SK-N-SH (cell line): ENCODE results near the gene S1PR1. TPM values are rescaled to one million over a fixed set of nuclear protein-coding genes. Genes with fewer than 3 reads are reported as not detected.

Experiments used
- CTCF ChIA-PET: fragments of 300-600, 350-600 bp; formaldehyde crosslinking; extraction: SDS; loops from one replicate; lab custom pipeline; 2021; lab: Yijun Ruan, JAX
- POLR2A ChIA-PET: fragments of 350-600 bp; sonication (Branson Sonifier 250); formaldehyde crosslinking; extraction: SDS; loops from one replicate; lab custom pipeline; 2020; ENCODE audit warnings: antibody characterized with exemption, inconsistent platforms; lab: Yijun Ruan, JAX
- DNase-seq: peaks from one replicate; pipeline ENCODE4 v3.0.0; 2012
- H2AFZ ChIP-seq: fragments of 200-600 bp; sonication (generic); 2 replicates; pipeline ENCODE4 v1.8.1; 2016; ENCODE audit warnings: antibody characterized with exemption, mild to moderate bottlenecking, low read depth
- H3F3A ChIP-seq: fragments of 200-600 bp; sonication (generic); replicated peaks from 2 replicates; pipeline ENCODE3; 2016; ENCODE audit warnings: antibody characterized with exemption, mild to moderate bottlenecking; ENCODE audit not compliant: insufficient read depth
- H3K27ac ChIP-seq, 2 experiments: fragments of 200-500 bp in 1 of 2; fragments of 200-600 bp in 1 of 2; sonication (Bioruptor generic) in 1 of 2; sonication (generic), shearing (Covaris generic) in 1 of 2; 2 replicates each; pipeline versions ENCODE4 v1.5.1 to v1.6.1; 2014 to 2016; ENCODE audit warnings: low read depth in 2 of 2, inconsistent platforms in 1 of 2, low read length in 1 of 2, mild to moderate bottlenecking in 1 of 2, mixed read lengths in 1 of 2
- H3K27me3 ChIP-seq: fragments of 200-600 bp; sonication (generic), shearing (Covaris generic); 2 replicates; pipeline ENCODE4 v1.6.1; 2016; ENCODE audit warnings: mixed run types; ENCODE audit not compliant: insufficient read depth
- H3K36me3 ChIP-seq, 2 experiments: fragments of 200-500 bp in 1 of 2; fragments of 200-600 bp in 1 of 2; sonication (Bioruptor generic) in 1 of 2; sonication (generic) in 1 of 2; replicated peaks in 1 of 2; 2 replicates each; pipeline versions ENCODE3 to v1.5.1; 2014 to 2016; ENCODE audit warnings: low read length in 1 of 2, mild to moderate bottlenecking in 1 of 2; ENCODE audit not compliant: insufficient read depth in 2 of 2, control insufficient read depth in 1 of 2
- H3K4me1 ChIP-seq, 2 experiments: fragments of 200-500 bp in 1 of 2; fragments of 200-600 bp in 1 of 2; sonication (Bioruptor generic) in 1 of 2; sonication (generic), shearing (Covaris generic) in 1 of 2; 2 replicates each; pipeline versions ENCODE4 v1.5.1 to v1.6.1; 2014 to 2016; ENCODE audit warnings: low read depth in 1 of 2, low read length in 1 of 2, mixed run types in 1 of 2; ENCODE audit not compliant: insufficient read depth in 2 of 2, control insufficient read depth in 1 of 2
- H3K4me2 ChIP-seq: fragments of 200-600 bp; sonication (generic), shearing (Covaris generic); 2 replicates; pipeline ENCODE4 v1.6.1; 2017; ENCODE audit warnings: mixed run types
- H3K4me3 ChIP-seq, 2 experiments: fragments of 200-500 bp in 1 of 2; fragments of 200-600 bp in 1 of 2; sonication (Bioruptor generic) in 1 of 2; sonication (generic), shearing (Covaris generic) in 1 of 2; 2 replicates each; pipeline versions ENCODE4 v1.5.1 to v1.8.1; 2014 to 2016; ENCODE audit warnings: low read depth in 2 of 2, inconsistent platforms in 1 of 2, low read length in 1 of 2, mild to moderate bottlenecking in 1 of 2, mixed read lengths in 1 of 2, moderate library complexity in 1 of 2
- H3K79me2 ChIP-seq: fragments of 200-600 bp; sonication (generic); 2 replicates; pipeline ENCODE4 v1.8.1; 2017; ENCODE audit warnings: mild to moderate bottlenecking; ENCODE audit not compliant: insufficient read depth
- H3K9ac ChIP-seq: fragments of 200-600 bp; sonication (generic); 2 replicates; pipeline ENCODE4 v1.6.1; 2017; ENCODE audit warnings: mixed run types
- H3K9me2 ChIP-seq: fragments of 200-600 bp; sonication (generic); 2 replicates; pipeline ENCODE4 v1.6.1; 2017; ENCODE audit warnings: mixed run types
- H3K9me3 ChIP-seq: fragments of 200-600 bp; sonication (generic); 2 replicates; pipeline ENCODE4 v1.6.1; 2017; ENCODE audit warnings: mixed run types, mild to moderate bottlenecking, moderate library complexity
- H4K20me1 ChIP-seq: fragments of 200-600 bp; sonication (generic); 2 replicates; pipeline ENCODE4 v1.6.1; 2017; ENCODE audit warnings: mild to moderate bottlenecking, mixed run types; ENCODE audit not compliant: insufficient read depth
- ELF1 ChIP-seq: IDR thresholded peaks from 2 replicates; pipeline ENCODE4 v1.4.0; 2012
- EP300 ChIP-seq, 2 experiments: IDR thresholded peaks; 2 replicates each; pipeline versions ENCODE4 v1.4.0 to v1.6.1; 2012; ENCODE audit warnings: borderline replicate concordance in 1 of 2, low read depth in 1 of 2, low read length in 1 of 2
- FOSL2 ChIP-seq: IDR thresholded peaks from 2 replicates; pipeline ENCODE4 v1.4.0; 2012; ENCODE audit warnings: low read depth, mild to moderate bottlenecking, moderate library complexity, borderline replicate concordance
- FOXM1 ChIP-seq: IDR thresholded peaks from 2 replicates; pipeline ENCODE4 v1.4.0; 2012; ENCODE audit warnings: low read depth, mild to moderate bottlenecking
- GABPA ChIP-seq: IDR thresholded peaks from 2 replicates; pipeline ENCODE4 v1.4.0; 2012; ENCODE audit warnings: low read depth, mild to moderate bottlenecking
- GATA2 ChIP-seq: sonication (generic); formaldehyde crosslinking; IDR thresholded peaks from 2 replicates; pipeline ENCODE4 v1.5.0; 2020; ENCODE audit warnings: mild to moderate bottlenecking, missing genetic modification reagents
- IRF3 ChIP-seq: fragments of 150-350 bp; IDR thresholded peaks from 2 replicates; pipeline ENCODE4 v1.6.1; 2016; ENCODE audit warnings: mild to moderate bottlenecking, low read depth, low read length
- JUND ChIP-seq: IDR thresholded peaks from 2 replicates; pipeline ENCODE4 v1.4.0; 2012
- MAX ChIP-seq: IDR thresholded peaks from 2 replicates; pipeline ENCODE4 v1.4.0; 2012; ENCODE audit warnings: low read depth
- MEF2A ChIP-seq: IDR thresholded peaks from 2 replicates; pipeline ENCODE4 v1.4.0; 2012; ENCODE audit warnings: low read depth, borderline replicate concordance
- MXI1 ChIP-seq: IDR thresholded peaks from 2 replicates; pipeline ENCODE4 v1.6.1; 2012; ENCODE audit warnings: mild to moderate bottlenecking, low read depth, low read length, improper control_type of control experiment
- PBX3 ChIP-seq: IDR thresholded peaks from 2 replicates; pipeline ENCODE4; 2012
- RFX5 ChIP-seq: IDR thresholded peaks from 2 replicates; pipeline ENCODE4 v1.6.1; 2012; ENCODE audit warnings: mild to moderate bottlenecking, improper control_type of control experiment, low read length
- RXRA ChIP-seq: IDR thresholded peaks from 2 replicates; pipeline ENCODE4 v1.4.0; 2012; ENCODE audit warnings: low read depth, mild to moderate bottlenecking, borderline replicate concordance
- SIN3A ChIP-seq: IDR thresholded peaks from 2 replicates; pipeline ENCODE4 v1.6.1; 2012; ENCODE audit warnings: low read depth, mild to moderate bottlenecking, low read length, moderate library complexity, borderline replicate concordance
- TAF1 ChIP-seq: IDR thresholded peaks from 2 replicates; pipeline ENCODE4 v1.6.1; 2012; ENCODE audit warnings: low read depth, mild to moderate bottlenecking, low read length, moderate library complexity, borderline replicate concordance
- USF1 ChIP-seq: IDR thresholded peaks from 2 replicates; pipeline ENCODE4 v1.4.0; 2012; ENCODE audit warnings: low read depth, borderline replicate concordance
- YY1 ChIP-seq: IDR thresholded peaks from 2 replicates; pipeline ENCODE4 v1.4.0; 2012; ENCODE audit warnings: low read depth, mild to moderate bottlenecking
- ZBTB33 ChIP-seq: IDR thresholded peaks from 2 replicates; pipeline ENCODE4 v1.4.0; 2012; ENCODE audit warnings: low read depth, borderline replicate concordance
- WGBS: methylation state at CpG from one replicate; pipeline ENCODE4 v1.1.6; 2017; ENCODE audit warnings: low lambda C conversion rate; 5-methylcytosine and 5-hydroxymethylcytosine counted together
- polyA plus RNA-seq, 3 experiments: library from polyadenylated mRNA; depleted of rRNA; stranded (reverse); fragments of >200 nt; gene quantifications; 2 replicates each; pipeline ENCODE4 v1.2.3, GENCODE V29; 2012

The S1PR1 gene
- polyA plus RNA-seq, 1 of the 3 experiments (the other 2 are of a cell fraction), result 5.9 TPM

GRCh38 chr1:101278238-101278637, 41.4 kb downstream of the S1PR1 start:
- H3K9ac ChIP-seq, result no peak overlapping the region
- H2AFZ ChIP-seq, result no peak overlapping the region
- H3K4me3 ChIP-seq, result no peak overlapping the region
- CTCF ChIA-PET, result interaction anchor here (2.8 kb wide), 1 partner anchor 10 kb away, joined by 19 read pairs; no protein-coding TSS in a partner anchor
- 82% methylated on average over 4 of the region's 4 CpGs for WGBS
- TF ChIP-seq TAF1, result no peak
- TF ChIP-seq EP300 (IDR thresholded peaks at IDR 0.05; ENCODE audit: borderline replicate concordance in 1 of 2, low read depth in 1 of 2, low read length in 1 of 2), result no peak
- TF ChIP-seq GATA2, result no peak
- no peak for TF ChIP-seq JUND
- H3K4me2 ChIP-seq, result no peak overlapping the region
- H3K27ac ChIP-seq, result no peak overlapping the region
- no peaks in the 10 kb centered on the region for H3K36me3 ChIP-seq
- no peaks in the 10 kb centered on the region for H3K79me2 ChIP-seq
- POLR2A ChIA-PET, result no interaction called here
- no peaks in the 10 kb centered on the region for H3K9me2 ChIP-seq
- peaks cover 0 to 3% of the 10 kb centered on the region in 2 experiments; a peak in 1 of 4 replicates for H3K4me1 ChIP-seq
- no peak for DNase-seq
- H3F3A ChIP-seq, result no peaks in the 10 kb centered on the region
- H3K9me3 ChIP-seq, result no peaks in the 10 kb centered on the region
- no peaks in the 10 kb centered on the region for H4K20me1 ChIP-seq
- no peaks in the 10 kb centered on the region for H3K27me3 ChIP-seq

GRCh38 chr1:101278845-101279244, 42.0 kb downstream of the S1PR1 start:
- no peak for DNase-seq
- Histone ChIP-seq H3K79me2 (no peaks in the 10 kb centered on the region), H3K27ac (no peak overlapping the region), H3K9ac (no peak overlapping the region), H3K4me1 (peaks cover 0 to 3% of the 10 kb centered on the region in 2 experiments; a peak in 1 of 4 replicates), H3K27me3 (no peaks in the 10 kb centered on the region), H2AFZ (no peak overlapping the region), H3K4me3 (no peak overlapping the region), H3K4me2 (no peak overlapping the region), H3F3A (no peaks in the 10 kb centered on the region), H3K9me2 (no peaks in the 10 kb centered on the region), H4K20me1 (no peaks in the 10 kb centered on the region), H3K36me3 (no peaks in the 10 kb centered on the region), H3K9me3 (no peaks in the 10 kb centered on the region)
- ChIA-PET POLR2A (no interaction called here), CTCF (interaction anchor here (1.0 to 2.8 kb wide), 3 partner anchors 9 to 40 kb away, joined by 3 to 19 read pairs (median 3); no protein-coding TSS in a partner anchor)
- WGBS, result 74% methylated on average over 3 of the region's 3 CpGs
- TF ChIP-seq RFX5, result no peak
- no peak for TF ChIP-seq IRF3
- TF ChIP-seq FOSL2, result no peak
- TF ChIP-seq SIN3A, result no peak
- no peak for TF ChIP-seq YY1
- no peak for TF ChIP-seq RXRA
- TF ChIP-seq MXI1, result no peak
- no peak for TF ChIP-seq ZBTB33
- TF ChIP-seq GABPA, result no peak
- TF ChIP-seq EP300 (IDR thresholded peaks at IDR 0.05; ENCODE audit: borderline replicate concordance in 1 of 2, low read depth in 1 of 2, low read length in 1 of 2), result no peak
- TF ChIP-seq MAX, result no peak
- no peak for TF ChIP-seq FOXM1
- no peak for TF ChIP-seq ELF1
- no peak for TF ChIP-seq MEF2A
- TF ChIP-seq PBX3, result no peak
- no peak for TF ChIP-seq USF1
